H1 (cell line): ENCODE results near the gene MGST2. TPM values are rescaled to one million over a fixed set of nuclear protein-coding genes. Genes with fewer than 3 reads are reported as not detected.

Experiments
- CTCF ChIA-PET: fragments of 300-600 bp; sonication (Branson Sonifier 250); formaldehyde crosslinking; loops from one replicate; lab custom pipeline; 2021; ENCODE audit not compliant: partially characterized antibody; lab: Charles Lee
- POLR2A ChIA-PET: fragments of 300-600 bp; sonication (Branson Sonifier 250); formaldehyde crosslinking; loops from one replicate; lab custom pipeline; 2021; ENCODE audit warnings: inconsistent platforms; ENCODE audit not compliant: partially characterized antibody; lab: Charles Lee
- DNase-seq, 2 experiments: peaks; one replicate each; pipeline versions ENCODE4 v3.0.0 to v3.0.0-alpha.2; 2010 to 2022; ENCODE audit warnings: low spot score in 2 of 2, low read depth in 1 of 2, mixed read lengths in 1 of 2
- FAIRE-seq: peaks from 2 replicates; lab custom pipeline; 2011; peaks lifted over from hg19 to GRCh38; lab: Jason Lieb, UNC
- H2AFZ ChIP-seq: 2 replicates; pipeline ENCODE4 v1.8.1; 2012; ENCODE audit warnings: low read length, inconsistent platforms
- H2AK5ac ChIP-seq: 2 replicates; pipeline ENCODE4 v1.6.1; 2013; ENCODE audit warnings: low read depth, low read length
- H2BK120ac ChIP-seq: replicated peaks from 2 replicates; pipeline ENCODE3; 2013; ENCODE audit warnings: low read depth, low read length, inconsistent platforms
- H2BK12ac ChIP-seq: 2 replicates; pipeline ENCODE4 v1.6.1; 2013; ENCODE audit warnings: low read depth, low read length
- H2BK15ac ChIP-seq: 2 replicates; pipeline ENCODE4 v1.6.1; 2013; ENCODE audit warnings: low read length
- H2BK20ac ChIP-seq: 2 replicates; pipeline ENCODE4 v1.6.1; 2013; ENCODE audit warnings: low read length
- H2BK5ac ChIP-seq: 2 replicates; pipeline ENCODE4 v1.6.1; 2013; ENCODE audit warnings: low read depth, low read length
- H3K14ac ChIP-seq: 2 replicates; pipeline ENCODE4 v1.6.1; 2013; ENCODE audit warnings: inconsistent platforms; ENCODE audit not compliant: insufficient read length
- H3K18ac ChIP-seq: 2 replicates; pipeline ENCODE4 v1.6.1; 2013; ENCODE audit warnings: low read length; ENCODE audit errors: extremely low read depth
- H3K23ac ChIP-seq: 2 replicates; pipeline ENCODE4 v1.6.1; 2013; ENCODE audit warnings: inconsistent platforms; ENCODE audit not compliant: insufficient read length
- H3K23me2 ChIP-seq: 2 replicates; pipeline ENCODE4 v1.6.1; 2013; ENCODE audit warnings: low read depth, low read length
- H3K27ac ChIP-seq: 2 replicates; pipeline ENCODE4 v1.6.1; 2011; ENCODE audit warnings: low read depth, low read length, inconsistent platforms
- H3K27me3 ChIP-seq, 4 experiments: replicated peaks in 1 of 4; 1 replicate in 1 of 4; 2 replicates in 3 of 4; pipeline versions ENCODE4 v1.6.1 to v1.8.1; 2011 to 2013; ENCODE audit warnings: low read length in 3 of 4, mild to moderate bottlenecking in 3 of 4, inconsistent platforms in 2 of 4, mixed read lengths in 2 of 4, moderate library complexity in 1 of 4; ENCODE audit not compliant: control insufficient read depth in 3 of 4, insufficient read depth in 3 of 4; ENCODE audit errors: extremely low read depth in 1 of 4
- H3K36me3 ChIP-seq, 4 experiments: 2 replicates each; pipeline versions ENCODE4 v1.6.1 to v1.8.1; 2011 to 2013; ENCODE audit warnings: mild to moderate bottlenecking in 4 of 4, low read length in 3 of 4, moderate library complexity in 2 of 4, control low read depth in 1 of 4, inconsistent platforms in 1 of 4; ENCODE audit not compliant: insufficient read depth in 4 of 4, control insufficient read depth in 2 of 4
- H3K4ac ChIP-seq: replicated peaks from 2 replicates; pipeline ENCODE3; 2013; ENCODE audit warnings: low read length, low read depth, mixed read lengths, inconsistent platforms; ENCODE audit not compliant: insufficient read length
- H3K4me1 ChIP-seq, 4 experiments: replicated peaks in 1 of 4; 1 replicate in 1 of 4; 2 replicates in 3 of 4; pipeline versions ENCODE4 v1.6.1 to v1.8.1; 2011 to 2013; ENCODE audit warnings: low read length in 3 of 4, inconsistent platforms in 2 of 4, mixed read lengths in 1 of 4; ENCODE audit not compliant: insufficient read depth in 4 of 4, control insufficient read depth in 3 of 4
- H3K4me2 ChIP-seq, 2 experiments: 2 replicates each; pipeline versions ENCODE4 v1.6.1 to v1.8.1; 2011 to 2013; ENCODE audit warnings: low read depth in 2 of 2, low read length in 2 of 2, control low read depth in 1 of 2, inconsistent platforms in 1 of 2, mild to moderate bottlenecking in 1 of 2; ENCODE audit not compliant: insufficient read depth in 1 of 2
- H3K4me3 ChIP-seq, 4 experiments: fragments of 200-600, 300-600 bp in 1 of 4; sonication (generic), shearing (Covaris generic), sonication (Bioruptor Twin) in 1 of 4; 2 replicates each; pipeline versions ENCODE4 v1.5.1 to v1.8.1; 2011 to 2016; ENCODE audit warnings: low read length in 4 of 4, low read depth in 3 of 4, control low read depth in 2 of 4, inconsistent platforms in 2 of 4, mild to moderate bottlenecking in 2 of 4, mixed read lengths in 1 of 4, moderate library complexity in 1 of 4; ENCODE audit not compliant: insufficient read depth in 2 of 4; ENCODE audit errors: extremely low read depth in 1 of 4
- H3K56ac ChIP-seq: replicated peaks from 2 replicates; pipeline ENCODE3; 2013; ENCODE audit warnings: low read depth, mild to moderate bottlenecking, mixed read lengths, low read length, inconsistent platforms; ENCODE audit not compliant: insufficient read length
- H3K79me1 ChIP-seq: 2 replicates; pipeline ENCODE4 v1.6.1; 2013; ENCODE audit warnings: low read depth, low read length, control low read depth
- H3K79me2 ChIP-seq, 2 experiments: 2 replicates each; pipeline versions ENCODE4 v1.6.1 to v1.8.1; 2012 to 2013; ENCODE audit warnings: low read length in 2 of 2, mild to moderate bottlenecking in 2 of 2, inconsistent platforms in 1 of 2; ENCODE audit not compliant: insufficient read depth in 2 of 2, control insufficient read depth in 1 of 2
- H3K9ac ChIP-seq, 4 experiments: replicated peaks in 1 of 4; 1 replicate in 1 of 4; 2 replicates in 3 of 4; pipeline versions ENCODE4 v1.6.1 to v1.8.1; 2011 to 2013; ENCODE audit warnings: low read depth in 3 of 4, low read length in 3 of 4, control low read depth in 2 of 4, mild to moderate bottlenecking in 2 of 4, moderate library complexity in 2 of 4, inconsistent platforms in 1 of 4; ENCODE audit errors: extremely low read depth in 1 of 4
- H3K9me3 ChIP-seq, 2 experiments: 2 replicates each; pipeline versions ENCODE4 v1.6.1 to v1.8.1; 2012 to 2013; ENCODE audit warnings: mild to moderate bottlenecking in 2 of 2, moderate library complexity in 2 of 2, control low read depth in 1 of 2, inconsistent platforms in 1 of 2, low read depth in 1 of 2, low read length in 1 of 2, mixed read lengths in 1 of 2; ENCODE audit not compliant: insufficient read depth in 2 of 2
- H4K20me1 ChIP-seq, 2 experiments: replicated peaks in 1 of 2; 2 replicates each; pipeline versions ENCODE3 to v1.8.1; 2011 to 2013; ENCODE audit warnings: inconsistent platforms in 2 of 2, low read length in 2 of 2, mild to moderate bottlenecking in 1 of 2; ENCODE audit not compliant: insufficient read depth in 2 of 2, control insufficient read depth in 1 of 2
- H4K5ac ChIP-seq: 2 replicates; pipeline ENCODE4 v1.6.1; 2013; ENCODE audit warnings: low read length, low read depth, mixed read lengths, inconsistent platforms; ENCODE audit not compliant: insufficient read length
- H4K8ac ChIP-seq: 2 replicates; pipeline ENCODE4 v1.8.0; 2013; ENCODE audit warnings: mild to moderate bottlenecking, moderate library complexity, low read length, inconsistent platforms; ENCODE audit not compliant: insufficient read depth; ENCODE audit errors: extremely low read depth
- H4K91ac ChIP-seq: replicated peaks from 2 replicates; pipeline ENCODE3; 2013; ENCODE audit warnings: low read length, mixed read lengths, inconsistent platforms; ENCODE audit not compliant: insufficient read length
- ATF3 ChIP-seq: IDR thresholded peaks from 2 replicates; pipeline ENCODE4 v1.6.1; 2011; ENCODE audit warnings: low read depth, mild to moderate bottlenecking, low read length; ENCODE audit not compliant: insufficient read depth
- CBX5 ChIP-seq: fragments of 300-800, 300-1000 bp; sonication (generic); IDR thresholded peaks from 2 replicates; pipeline ENCODE4 v1.7.1; 2016; ENCODE audit warnings: antibody characterized with exemption, low read length, low read depth
- CHD1 ChIP-seq: IDR thresholded peaks from 2 replicates; pipeline ENCODE4 v1.6.1; 2012; ENCODE audit warnings: low read depth, low read length, improper control_type of control experiment
- CTBP2 ChIP-seq: IDR thresholded peaks from 2 replicates; pipeline ENCODE4 v1.7.0; 2011; ENCODE audit warnings: borderline replicate concordance, mild to moderate bottlenecking, moderate library complexity, mixed read lengths, low read length; ENCODE audit not compliant: insufficient read depth, insufficient read length
- GTF2F1 ChIP-seq: IDR thresholded peaks from 2 replicates; pipeline ENCODE4 v1.6.1; 2012; ENCODE audit warnings: low read depth, low read length, improper control_type of control experiment, borderline replicate concordance
- HDAC2 ChIP-seq, 2 experiments: fragments of 300-600 bp in 1 of 2; sonication (generic) in 1 of 2; IDR thresholded peaks; 2 replicates each; pipeline ENCODE4 v1.6.1; 2011 to 2012; ENCODE audit warnings: low read depth in 2 of 2, low read length in 2 of 2, mild to moderate bottlenecking in 2 of 2, moderate library complexity in 2 of 2, borderline replicate concordance in 1 of 2, inconsistent platforms in 1 of 2
- JUND ChIP-seq: IDR thresholded peaks from 2 replicates; pipeline ENCODE4 v1.6.1; 2011; ENCODE audit warnings: mild to moderate bottlenecking, improper control_type of control experiment, low read length
- RBBP5 ChIP-seq: IDR thresholded peaks from 2 replicates; pipeline ENCODE4 v1.7.1; 2012; ENCODE audit warnings: low read depth, mild to moderate bottlenecking, inconsistent platforms, low read length, moderate library complexity, borderline replicate concordance
- RFX5 ChIP-seq: IDR thresholded peaks from 2 replicates; pipeline ENCODE4 v1.6.1; 2011; ENCODE audit warnings: low read depth, low read length, improper control_type of control experiment, borderline replicate concordance
- RNF2 ChIP-seq: fragments of 200-900, 300-1000 bp; sonication (generic); IDR thresholded peaks from 2 replicates; pipeline ENCODE4 v1.7.1; 2016; ENCODE audit warnings: borderline replicate concordance, low read depth, mild to moderate bottlenecking, antibody characterized with exemption, low read length; ENCODE audit not compliant: poor library complexity, severe bottlenecking; ENCODE audit errors: missing control alignments
- SRF ChIP-seq: IDR thresholded peaks from 2 replicates; pipeline ENCODE4 v1.6.1; 2011; ENCODE audit warnings: mild to moderate bottlenecking, low read depth, low read length, moderate library complexity
- TAF1 ChIP-seq: IDR thresholded peaks from 2 replicates; pipeline ENCODE4 v1.6.1; 2011; ENCODE audit warnings: mild to moderate bottlenecking, low read depth, low read length
- TAF7 ChIP-seq: optimal IDR thresholded peaks from 2 replicates; pipeline ENCODE3; 2011; ENCODE audit warnings: low read depth, mild to moderate bottlenecking, inconsistent platforms, low read length, moderate library complexity, borderline replicate concordance
- TCF12 ChIP-seq: IDR thresholded peaks from 2 replicates; pipeline ENCODE4 v1.6.1; 2011; ENCODE audit warnings: low read depth, mild to moderate bottlenecking, low read length
- polyA plus RNA-seq, 7 experiments: library from polyadenylated mRNA; depleted of rRNA in 3 of 7; stranded (reverse) in 5 of 7; unstranded in 2 of 7; fragments of >200 nt in 5 of 7; fragments of 200-250 nt in 2 of 7; gene quantifications; 1 replicate in 5 of 7; 2 replicates in 1 of 7; 4 replicates in 1 of 7; pipeline versions ENCODE4 v1.2.1 to v1.2.3, GENCODE V29; 2011 to 2013; ENCODE audit warnings: missing spikeins in 2 of 7, mixed read lengths in 2 of 7
- total RNA-seq: library from RNA; stranded (reverse); fragmentation: NEBNext Ultra II Directional; extraction: Animal tissue kit (Norgen Biotek cat#: 25700); gene quantifications from 2 replicates; pipeline ENCODE4 v1.2.1, GENCODE V29; 2021

The MGST2 gene
- total and polyA plus RNA-seq, 2 of the 8 experiments (the other 6 are each of a cell fraction or from before 2014, with no cell fraction given): 8.0 to 13.6 TPM

DNA sequence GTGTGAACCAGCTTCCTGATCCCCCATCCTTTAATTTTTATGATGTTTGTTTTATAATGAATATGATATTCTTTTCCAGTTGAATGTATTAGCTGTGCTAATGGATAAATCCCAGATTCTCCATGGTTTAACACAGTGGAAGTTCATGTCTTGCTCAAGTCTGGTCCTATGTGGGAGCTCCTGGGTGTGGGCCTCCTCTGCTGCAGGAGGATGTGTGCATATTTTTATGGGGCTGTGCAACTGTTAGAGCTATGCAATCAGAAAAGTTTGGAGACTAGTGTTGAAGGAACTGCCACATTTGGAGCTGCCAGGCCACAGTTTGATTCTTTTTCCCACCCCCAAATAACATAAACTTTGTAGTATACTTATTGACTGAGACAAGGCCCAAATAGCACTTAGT, 24.8 kb downstream of the MGST2 start:
- Histone ChIP-seq H3K79me1 (no peaks in the 10 kb centered on the region), H3K23me2 (no peaks in the 10 kb centered on the region), H4K91ac (no peak overlapping the region), H2AFZ (no peak overlapping the region), H3K4me2 (no peak overlapping the region), H3K4me1 (no peaks in the 10 kb centered on the region), H3K9me3 (no peaks in the 10 kb centered on the region), H4K5ac (no peak overlapping the region), H2BK20ac (no peak overlapping the region), H3K18ac (no peak overlapping the region), H3K79me2 (no peaks in the 10 kb centered on the region), H3K36me3 (no peaks in the 10 kb centered on the region), H2BK15ac (no peak overlapping the region), H2AK5ac (no peak overlapping the region), H3K14ac (no peak overlapping the region), H3K56ac (no peak overlapping the region), H3K27ac (no peak overlapping the region), H3K4me3 (no peak overlapping the region), H2BK120ac (no peak overlapping the region), H4K8ac (no peak overlapping the region), H4K20me1 (no peaks in the 10 kb centered on the region), H3K27me3 (no peaks in the 10 kb centered on the region), H2BK5ac (no peak overlapping the region), H3K9ac (no peak overlapping the region), H3K23ac (no peak overlapping the region), H2BK12ac (no peak overlapping the region), H3K4ac (no peak overlapping the region)
- ChIA-PET POLR2A (interaction anchor here (0.5 kb wide), 1 partner anchor 12 kb away, joined by 3 read pairs; no protein-coding TSS in a partner anchor), CTCF (interaction anchor here (1.1 to 1.9 kb wide), 6 partner anchors 9 to 639 kb away, joined by 3 to 9 read pairs (median 5); no protein-coding TSS in a partner anchor)
- FAIRE-seq (no peak), DNase-seq (no peak)
- no peak for TF ChIP-seq ATF3
- no peak for TF ChIP-seq RNF2
- TF ChIP-seq RFX5: no peak
- no peak for TF ChIP-seq TAF7
- TF ChIP-seq TAF1: no peak
- no peak for TF ChIP-seq JUND
- no peak for TF ChIP-seq CTBP2
- TF ChIP-seq CBX5: no peak
- no peak for TF ChIP-seq HDAC2 (IDR thresholded peaks at IDR 0.05; ENCODE audit: borderline replicate concordance in 1 of 2, low read depth in 2 of 2, low read length in 2 of 2)
- TF ChIP-seq SRF: no peak
- no peak for TF ChIP-seq CHD1
- TF ChIP-seq GTF2F1: no peak
- TF ChIP-seq TCF12: no peak
- no peak for TF ChIP-seq RBBP5
